Hematopoietic multipotent progenitor cell treated with erythropoietin and hydrocortisone succinate and interleukin-3 and kit ligand, for 6 days (in vitro differentiated cells): ENCODE measurements around the gene ASAP3.
A peak's percentile ranks its signal among the peaks of the same experiment; 100 is the strongest.

Experiments
- DNase-seq: peaks from one replicate; pipeline ENCODE4 v3.0.0-alpha.2; 2015

ASAP3 gene

GRCh38 chr1:23483321-23484252 lies at the start of gene ASAP3:
Gene ASAP3, minus strand, starts transcription at chr1:23484179. Its CDS starts 46 bp downstream, at chr1:23484133.
- DNase-seq = no peak

GRCh38 chr1:23533246-23534023 lies 49.5 kb upstream of the ASAP3 start:
- peak; percentile 79 for DNase-seq

GRCh38 chr1:23531562-23532094 lies 47.6 kb upstream of the ASAP3 start:
- DNase-seq = no peak

GRCh38 chr1:23530747-23531561 lies 47.0 kb upstream of the ASAP3 start, which contains the start of gene E2F2:
Gene E2F2, minus strand, starts transcription at chr1:23531233. Its CDS starts 440 bp downstream, at chr1:23530793.
- DNase-seq = peak; percentile 94

- peak; percentile 37 for DNase-seq
Measured at GRCh38 chr1:23530087-23530746, 46.2 kb upstream of the ASAP3 start.

GRCh38 chr1:23529146-23530086 lies 45.4 kb upstream of the ASAP3 start:
- DNase-seq = peak; percentile 64

- peak; percentile 96 for DNase-seq
Measured at GRCh38 chr1:23528250-23528978, 44.4 kb upstream of the ASAP3 start.

- DNase-seq = no peak
Measured at GRCh38 chr1:23527900-23528249, 43.9 kb upstream of the ASAP3 start.

- DNase-seq = no peak
Measured at GRCh38 chr1:23527366-23527765, 43.4 kb upstream of the ASAP3 start.

- no peak for DNase-seq
Measured at GRCh38 chr1:23526329-23527041, 42.5 kb upstream of the ASAP3 start.

- no peak for DNase-seq
Measured at GRCh38 chr1:23525558-23526250, 41.7 kb upstream of the ASAP3 start.

GRCh38 chr1:23524716-23525401 lies 40.9 kb upstream of the ASAP3 start:
- DNase-seq = peak; percentile 96

GRCh38 chr1:23524163-23524562 lies 40.2 kb upstream of the ASAP3 start:
- DNase-seq = no peak

- DNase-seq = peak; percentile 76
Measured at GRCh38 chr1:23522244-23522982, 38.4 kb upstream of the ASAP3 start.

- peak; percentile 37 for DNase-seq
Measured at GRCh38 chr1:23521588-23521987, 37.6 kb upstream of the ASAP3 start.

- DNase-seq = no peak
Measured at GRCh38 chr1:23517581-23517980, 33.6 kb upstream of the ASAP3 start.

GRCh38 chr1:23515905-23516304 lies 31.9 kb upstream of the ASAP3 start:
- DNase-seq = no peak
